Endothelial cell of umbilical vein (primary cell): Measurements from ENCODE around the gene ERMAP.
"Not testable (repeated sequence)": the region's sequence is repeated elsewhere in the genome, so short reads cannot be mapped to it uniquely, and the experiment has no call there.

Experiments
- CTCF ChIP-seq, 2 donors: IDR thresholded peaks; 1 replicate in 1 of 2; 2 replicates in 1 of 2; pipeline ENCODE4 v1.5.1; 2011; ENCODE audit warnings: low read length in 2 of 2, mild to moderate bottlenecking in 2 of 2, moderate library complexity in 2 of 2, control low read depth in 1 of 2, inconsistent platforms in 1 of 2, low read depth in 1 of 2; ENCODE audit not compliant: insufficient read depth in 1 of 2; ENCODE audit errors: extremely low read depth in 1 of 2
- FOS ChIP-seq: IDR thresholded peaks from 2 replicates; pipeline ENCODE4 v1.6.1; 2011; ENCODE audit warnings: mild to moderate bottlenecking, low read length, moderate library complexity, borderline replicate concordance; ENCODE audit not compliant: insufficient read depth
- GATA2 ChIP-seq: IDR thresholded peaks from 2 replicates; pipeline ENCODE4 v1.7.0; 2011; ENCODE audit warnings: low read depth, mild to moderate bottlenecking, moderate library complexity, mixed read lengths, low read length; ENCODE audit not compliant: insufficient read length, insufficient read depth
- MAX ChIP-seq: IDR thresholded peaks from 2 replicates; pipeline ENCODE4 v1.6.1; 2011; ENCODE audit not compliant: insufficient read depth, insufficient read length
- MYC ChIP-seq: IDR thresholded peaks from one replicate; pipeline ENCODE4 v1.6.1; 2011; ENCODE audit warnings: mild to moderate bottlenecking, low read depth, low read length
- POLR2A ChIP-seq: IDR thresholded peaks from 2 replicates; pipeline ENCODE4 v1.6.1; 2012; ENCODE audit warnings: low read depth, mild to moderate bottlenecking, control low read depth, low read length
- POLR2AphosphoS5 ChIP-seq: IDR thresholded peaks from 2 replicates; pipeline ENCODE4 v1.6.1; 2012; ENCODE audit warnings: low read depth, mild to moderate bottlenecking, control low read depth, low read length, moderate library complexity; ENCODE audit not compliant: insufficient read depth

GRCh38 chr1:42856554-42856953, 39.6 kb downstream of the ERMAP start:
- not testable (repeated sequence) for TF ChIP-seq CTCF (IDR thresholded peaks at IDR 0.05; ENCODE audit: extremely low read depth in 1 of 2, insufficient read depth in 1 of 2, low read depth in 1 of 2, low read length in 2 of 2); MAX; POLR2AphosphoS5; POLR2A; GATA2; FOS; MYC
